Right ventricle myocardium superior (tissue), 1 donor: ENCODE data around the gene SNF8. TPM values are rescaled to one million over a fixed set of nuclear protein-coding genes. Genes with fewer than 3 reads are reported as not detected.
A peak's percentile ranks its signal among the peaks of the same experiment; 100 is the strongest.

Experiments
- ATAC-seq: fragments of 200-7000 bp; cut with Tn5 transposase; one replicate; pipeline ENCODE4 v1.9.1; 2020; ENCODE audit warnings: mild to moderate bottlenecking; ENCODE audit not compliant: poor library complexity
- DNase-seq: peaks from one replicate; pipeline ENCODE4 v3.0.0-alpha.2; 2020
- intact Hi-C: fragments of 100-400 bp; cut with DNase I; formaldehyde crosslinking; loops from one replicate; pipeline ENCODE4 v1.11.2; 2022
- long read RNA-seq: library from polyadenylated mRNA; unstranded; transcript quantifications from one replicate; pipeline ENCODE4 v2.0.0, GENCODE V29; 2021
- total RNA-seq: library from RNA; stranded (reverse); fragmentation: NEBNext Ultra II Directional; extraction: Animal tissue kit (Norgen Biotek cat#: 25700); gene quantifications from one replicate; pipeline ENCODE4 v1.2.1, GENCODE V29; 2021
- donor health status: DM: no; HTN: yes; CAD: no; lungs with severe emphysema.

The SNF8 gene, protein sequence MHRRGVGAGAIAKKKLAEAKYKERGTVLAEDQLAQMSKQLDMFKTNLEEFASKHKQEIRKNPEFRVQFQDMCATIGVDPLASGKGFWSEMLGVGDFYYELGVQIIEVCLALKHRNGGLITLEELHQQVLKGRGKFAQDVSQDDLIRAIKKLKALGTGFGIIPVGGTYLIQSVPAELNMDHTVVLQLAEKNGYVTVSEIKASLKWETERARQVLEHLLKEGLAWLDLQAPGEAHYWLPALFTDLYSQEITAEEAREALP
- 114 TPM for total RNA-seq
- long read RNA-seq, transcript SNF8-202 (8 exons, 2,319 nt) = major isoform, 129 of 136 reads
- long read RNA-seq, partial matches to known transcripts = 1 of 136 reads
- long read RNA-seq, other reads (novel, unspliced or antisense) = 2 of 136 reads

DNA sequence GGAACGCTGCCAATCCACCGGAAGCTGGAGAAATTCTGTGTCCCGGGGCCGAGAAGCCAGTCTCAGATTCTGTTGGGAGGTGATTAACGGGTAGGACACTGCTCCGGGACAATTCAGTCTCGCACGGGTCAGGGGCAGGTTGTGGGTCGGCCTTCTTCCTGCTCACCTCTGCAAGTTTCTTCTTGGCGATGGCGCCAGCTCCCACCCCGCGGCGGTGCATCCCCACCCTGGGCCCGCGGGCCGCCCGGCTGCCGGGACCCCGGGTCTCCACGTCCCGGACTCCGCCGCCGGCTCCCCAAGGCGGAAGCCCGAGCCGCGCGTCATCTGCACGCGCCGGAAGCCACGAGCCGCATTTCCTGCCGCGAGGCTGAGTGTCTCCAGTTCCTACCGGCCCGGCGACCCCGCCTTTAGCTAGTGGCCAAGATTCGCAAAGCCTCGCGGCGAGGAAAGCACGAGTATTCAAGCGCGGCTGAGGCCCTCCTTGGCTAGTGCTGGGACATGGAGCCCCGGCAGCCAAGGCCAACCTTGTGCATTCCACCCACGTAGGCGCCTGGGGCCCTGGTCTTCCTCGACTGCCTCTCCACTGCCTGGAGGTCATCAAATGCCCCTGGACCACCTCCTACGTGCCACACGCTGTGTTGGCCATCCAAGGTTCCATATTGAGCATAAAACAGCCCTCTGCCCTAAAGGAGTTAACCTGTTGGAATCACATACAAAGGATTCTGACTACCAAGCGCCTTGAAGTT lies at the start of gene SNF8:
SNF8 (minus strand) TSS at position 328 of the 746 bp plus-strand sequence; CDS start at position 220, 108 bp downstream.
- ATAC-seq (peak; percentile 99), DNase-seq (peak; percentile 96)
- intact Hi-C loops = no loop called here

DNA sequence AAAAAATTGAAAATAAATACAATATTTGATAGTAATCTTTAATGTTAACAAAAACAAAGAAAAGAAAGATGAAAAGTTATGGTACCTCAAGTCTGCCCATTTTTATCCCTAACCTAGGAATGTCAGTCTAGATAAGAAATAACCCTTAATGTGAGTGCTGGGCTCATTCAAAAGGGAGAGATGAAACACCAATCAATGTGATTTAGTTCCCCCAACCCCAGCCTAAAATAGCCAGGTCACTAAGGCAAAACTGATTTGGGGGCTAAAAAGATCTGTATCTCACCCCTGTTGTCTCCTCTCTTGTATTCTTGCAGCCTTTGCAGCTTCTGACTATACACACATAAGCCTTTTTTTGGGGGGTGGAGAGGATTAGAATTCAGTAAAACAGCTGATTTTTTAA lies 49.3 kb upstream of the SNF8 start:
- ATAC-seq (no peak), DNase-seq (no peak)
- intact Hi-C loops = no loop called here

DNA sequence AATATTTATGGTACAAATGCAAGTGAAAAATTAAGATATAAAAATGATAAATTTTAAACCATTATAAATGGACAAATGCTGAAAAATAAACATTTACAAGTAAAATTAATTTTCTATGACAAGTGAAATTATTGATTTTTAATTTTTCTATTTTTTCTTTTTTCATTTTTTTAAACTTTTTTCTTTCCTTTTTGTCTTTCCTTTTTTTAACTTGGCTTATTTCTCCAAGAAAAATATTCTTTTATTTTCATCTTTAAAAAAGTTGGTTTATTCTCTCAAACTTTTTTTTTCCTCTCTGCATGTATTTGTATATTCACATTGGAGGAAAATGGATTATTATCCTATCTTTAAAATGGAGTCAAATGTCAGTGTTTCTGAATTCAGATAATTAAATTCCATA lies 48.7 kb upstream of the SNF8 start:
- DNase-seq (no peak), ATAC-seq (no peak)
- intact Hi-C loops = no loop called here

DNA sequence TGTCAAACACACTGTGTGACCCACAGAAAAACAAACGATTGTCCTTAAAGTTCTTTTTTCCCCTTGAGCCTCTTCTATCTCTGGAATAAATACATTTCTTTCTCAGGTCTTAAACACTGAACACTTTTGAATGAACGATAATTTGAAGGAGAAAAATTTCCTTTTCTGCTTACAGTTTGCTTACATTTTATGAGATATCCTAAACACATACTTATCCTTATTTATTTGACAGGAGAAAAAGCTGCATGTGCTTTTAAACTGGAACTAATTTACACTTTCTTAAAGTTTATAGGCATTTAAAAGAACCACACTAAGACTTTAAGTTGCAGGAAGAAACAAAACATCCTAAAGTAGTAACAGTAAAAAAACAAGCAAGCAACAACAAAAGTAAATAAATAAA lies 47.8 kb upstream of the SNF8 start:
- ATAC-seq (no peak), DNase-seq (no peak)
- intact Hi-C loops = no loop called here

DNA sequence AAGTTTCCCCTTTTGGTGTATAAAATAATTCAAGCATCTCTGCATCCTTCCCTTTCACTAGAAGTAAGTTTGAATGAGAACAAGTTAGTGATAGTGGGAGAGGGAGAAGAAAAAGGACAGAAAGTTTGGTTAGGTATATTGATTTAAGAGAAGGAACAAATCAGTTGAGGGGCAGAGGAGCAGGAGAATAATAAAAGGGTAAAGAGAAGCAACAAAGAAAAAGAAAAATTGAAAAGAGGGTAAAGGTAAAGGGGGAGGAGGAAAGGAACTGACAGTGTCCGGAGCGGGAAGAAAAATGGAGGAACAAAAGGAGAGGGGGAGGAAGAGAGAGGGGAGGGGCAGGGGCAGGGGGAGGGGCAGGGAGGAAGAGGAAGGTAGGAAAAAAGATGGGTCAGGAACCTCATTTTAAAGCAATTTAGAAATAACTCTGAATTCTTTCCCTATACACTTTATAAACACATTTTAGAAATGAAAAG lies 46.3 kb upstream of the SNF8 start:
- ATAC-seq (no peak), DNase-seq (no peak)
- intact Hi-C loops = no loop called here

DNA sequence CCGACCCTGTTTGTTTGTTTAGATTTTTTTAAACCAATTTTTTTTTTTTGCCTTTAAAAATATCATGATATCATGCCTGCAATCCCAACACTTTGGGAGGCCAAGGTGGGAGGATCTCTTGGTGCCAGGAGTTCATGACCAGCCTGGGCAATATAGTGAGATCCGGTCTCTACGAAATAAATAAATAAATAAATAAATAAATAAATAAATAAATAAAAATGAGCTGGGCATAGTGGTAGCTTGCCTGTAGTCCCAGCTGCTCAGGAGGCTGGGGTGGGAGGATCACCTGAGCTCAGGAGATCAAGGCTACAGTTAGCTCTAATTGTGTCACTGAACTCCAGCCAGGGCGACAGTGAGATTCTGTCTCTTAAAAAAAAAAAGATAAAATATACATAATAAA lies 44.5 kb upstream of the SNF8 start:
- no peak for ATAC-seq
- intact Hi-C loops = no loop called here
- DNase-seq = no peak

DNA sequence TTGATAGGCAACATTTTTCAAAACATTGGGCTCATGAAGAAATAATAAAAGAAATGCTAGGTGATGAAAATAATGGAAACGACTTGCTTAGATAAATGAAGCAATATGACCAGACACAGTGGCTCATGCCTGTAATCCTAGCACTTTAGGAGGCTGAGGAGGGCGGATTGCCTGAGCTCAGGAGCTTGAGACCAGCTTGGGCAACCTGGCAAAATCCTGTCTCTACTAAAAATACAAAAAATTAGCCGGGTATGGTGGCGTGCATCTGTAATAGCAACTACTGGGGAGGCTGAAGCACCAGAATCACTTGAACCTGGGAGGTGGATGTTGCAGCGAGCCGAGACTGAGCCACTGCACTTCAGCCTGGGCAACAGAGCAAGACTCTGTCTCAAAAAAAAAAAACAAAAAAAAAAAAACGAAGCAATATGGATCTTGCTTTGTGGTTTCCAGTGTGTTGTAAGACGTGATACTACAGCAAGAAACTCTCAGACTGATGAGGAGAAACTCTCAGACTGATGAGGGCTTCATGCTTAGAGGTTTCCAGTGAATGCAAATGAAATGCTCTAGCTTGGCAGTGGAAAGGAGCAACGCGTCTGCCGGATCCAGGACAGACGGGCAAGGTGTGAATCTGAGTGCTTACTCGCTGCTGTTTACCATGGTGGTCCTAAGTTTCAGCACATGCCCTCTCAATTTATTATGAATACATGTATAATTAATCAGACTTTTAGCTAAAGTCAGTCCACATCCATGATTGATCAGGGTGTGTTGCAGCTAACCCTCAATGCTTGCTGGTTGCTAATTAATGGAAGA lies 41.0 kb upstream of the SNF8 start:
- intact Hi-C loops = no loop called here
- no peak for ATAC-seq
- no peak for DNase-seq

DNA sequence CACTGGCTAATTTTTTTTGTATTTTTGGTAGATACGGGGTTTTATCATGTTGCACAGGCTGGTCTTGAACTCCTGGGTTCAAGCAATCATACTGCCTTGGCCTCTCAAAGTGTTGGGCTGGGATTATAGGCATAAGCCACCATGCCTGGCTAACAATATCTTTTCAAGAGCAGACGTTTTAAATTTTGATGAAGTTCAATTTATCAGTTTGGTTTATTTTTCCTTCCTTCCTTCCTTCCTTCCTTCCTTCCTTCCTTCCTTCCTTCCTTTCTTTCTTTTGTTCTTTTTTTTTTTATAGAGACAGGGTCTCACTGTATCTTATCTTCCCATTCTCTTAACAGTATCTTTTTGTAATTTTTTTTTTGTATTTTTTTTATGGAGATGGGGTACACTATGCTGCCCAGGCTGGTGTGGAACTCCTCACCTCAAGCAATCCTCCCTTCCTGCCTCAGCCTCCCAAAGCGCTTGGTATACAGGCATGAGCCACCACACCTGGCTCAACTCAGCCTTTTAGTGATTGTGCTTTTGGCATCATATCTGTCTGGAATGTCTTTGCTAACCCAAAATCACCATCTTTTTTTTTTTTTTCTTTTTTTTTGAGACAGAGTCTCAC lies 37.4 kb upstream of the SNF8 start:
- intact Hi-C loops = no loop called here
- no peak for ATAC-seq
- DNase-seq = no peak

DNA sequence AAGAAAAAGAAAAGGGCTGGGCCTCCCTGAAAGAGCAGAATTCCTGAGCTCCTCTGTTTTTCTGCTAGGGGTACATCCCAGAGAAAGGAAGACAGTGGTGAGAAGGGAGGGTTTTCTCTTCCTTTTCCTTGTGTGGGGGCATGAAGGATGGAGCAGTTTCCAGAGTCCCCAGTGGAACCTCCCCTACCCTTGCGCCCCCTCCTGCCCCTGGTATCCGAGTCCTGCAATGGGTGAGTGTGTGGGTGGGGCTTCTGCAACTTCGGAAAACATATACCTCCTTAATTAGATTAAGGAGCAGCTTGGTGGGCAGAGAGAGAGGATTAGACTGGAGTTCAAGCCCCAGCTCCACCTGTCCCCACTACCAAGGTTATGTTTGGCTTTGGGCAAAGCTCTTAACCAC lies 29.2 kb upstream of the SNF8 start:
- no peak for DNase-seq
- ATAC-seq = no peak
- intact Hi-C loops = no loop called here

DNA sequence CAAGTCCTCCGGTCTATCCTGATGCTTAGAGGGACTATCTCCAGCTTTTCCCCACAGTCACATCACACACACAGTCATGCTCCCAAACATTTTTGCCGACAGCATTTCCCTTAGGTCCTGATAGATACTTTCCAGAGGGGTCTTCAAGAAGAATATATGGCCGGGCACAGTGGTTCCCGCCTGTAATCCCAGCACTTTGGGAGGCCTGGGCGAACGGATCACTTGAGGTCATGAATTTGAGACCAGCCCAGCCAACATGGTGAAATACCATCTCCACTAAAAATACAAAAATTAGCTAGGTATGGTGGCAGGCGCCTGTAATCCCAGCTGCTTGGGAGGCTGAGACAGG lies 28.1 kb upstream of the SNF8 start:
- intact Hi-C loops = no loop called here
- ATAC-seq (no peak), DNase-seq (no peak)

DNA sequence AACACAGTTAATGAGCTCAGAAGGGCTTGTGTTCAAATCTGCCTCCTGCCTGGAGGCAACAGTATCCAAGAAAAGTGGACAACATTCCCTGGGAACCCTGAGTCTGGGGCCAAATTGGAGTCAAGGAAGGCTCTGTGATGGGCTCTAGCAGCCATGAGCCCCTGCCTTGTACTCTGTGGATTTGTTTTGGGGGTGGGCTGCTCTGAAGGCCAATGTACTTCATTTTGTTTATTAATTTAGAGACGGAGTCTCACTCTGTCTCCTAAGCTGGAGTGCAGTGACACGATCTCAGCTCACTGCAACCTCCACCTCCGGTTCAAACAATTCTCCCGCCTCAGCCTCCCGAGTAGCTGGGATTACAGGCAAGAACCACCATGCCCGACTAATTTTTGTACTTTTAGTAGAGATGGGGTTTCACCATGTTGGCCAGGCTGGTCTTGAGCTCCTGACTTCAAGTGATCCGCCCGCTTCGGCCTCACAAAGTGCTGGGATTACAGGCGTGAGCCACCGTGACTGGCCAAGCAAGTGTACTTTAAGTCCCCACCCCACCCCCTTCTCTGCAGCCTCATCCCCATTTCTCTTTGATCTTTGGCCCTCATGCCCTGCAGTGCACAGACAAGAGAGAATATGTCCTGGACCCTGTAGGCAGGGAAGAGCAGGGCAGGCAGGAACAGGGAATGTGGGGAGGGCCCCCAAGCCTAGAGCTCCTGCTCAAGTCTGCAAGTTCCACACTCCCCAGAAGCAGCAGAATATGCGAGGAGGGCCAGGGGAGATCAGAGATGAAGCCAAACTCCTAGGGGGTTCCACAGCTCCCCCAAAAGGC lies 26.4 kb upstream of the SNF8 start:
- intact Hi-C loops = no loop called here
- DNase-seq = no peak
- no peak for ATAC-seq

DNA sequence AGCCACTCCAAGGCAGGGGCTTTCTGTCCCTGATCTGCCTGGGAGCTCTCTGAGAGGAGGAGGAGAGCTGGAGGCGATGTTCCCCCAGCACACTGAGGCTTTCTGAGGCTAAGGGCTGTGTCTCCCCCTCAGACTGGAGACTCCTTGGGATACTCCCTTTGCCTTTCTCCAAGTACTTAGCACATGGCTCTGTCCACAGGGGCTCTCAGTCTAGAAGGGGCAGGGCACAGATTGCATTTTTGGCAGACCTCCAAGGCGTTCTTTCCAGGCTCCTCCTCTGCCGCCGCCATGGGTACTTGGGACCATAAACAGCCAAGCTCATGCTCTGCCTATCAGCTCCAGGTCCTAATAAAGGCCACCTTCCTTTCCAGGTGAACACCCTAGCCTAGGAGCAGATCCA lies 25.6 kb upstream of the SNF8 start:
- DNase-seq (no peak), ATAC-seq (no peak)
- intact Hi-C loops = no loop called here

DNA sequence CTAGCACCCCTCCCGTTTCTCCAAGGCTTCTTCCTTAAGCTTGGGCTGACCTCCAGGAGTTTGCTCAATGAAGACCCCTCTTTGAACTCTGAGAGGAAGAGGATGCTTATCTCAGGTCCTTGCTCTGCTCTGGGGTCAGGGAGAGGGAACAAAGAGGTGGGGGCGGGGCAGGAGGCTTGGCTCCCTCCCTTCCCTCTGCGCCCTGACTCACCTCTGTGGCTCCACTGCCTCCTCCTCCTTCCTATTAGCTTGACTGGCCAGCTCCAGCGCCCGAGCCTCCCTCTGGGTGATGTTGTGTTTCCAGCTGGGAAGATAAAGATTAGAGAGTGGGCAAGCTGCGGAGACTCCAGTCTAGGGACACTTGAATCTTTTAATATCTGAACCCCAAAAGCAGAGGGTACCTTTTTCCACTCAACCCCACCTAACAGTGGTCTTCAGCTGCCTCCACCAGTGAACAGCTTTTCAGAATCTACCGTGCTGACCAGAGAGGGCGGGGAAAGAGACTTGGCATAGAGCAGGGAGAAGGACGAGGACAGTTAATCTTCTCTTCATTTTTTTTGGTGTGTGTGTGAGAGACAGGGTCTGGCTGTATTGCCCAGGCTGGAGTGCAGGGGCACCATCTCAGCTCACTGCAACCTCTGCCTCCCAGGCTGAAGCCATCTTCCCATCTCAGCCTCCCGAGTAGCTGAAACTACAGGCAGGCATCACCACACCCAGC lies 17.0 kb upstream of the SNF8 start:
- no peak for ATAC-seq
- intact Hi-C loops = no loop called here

DNA sequence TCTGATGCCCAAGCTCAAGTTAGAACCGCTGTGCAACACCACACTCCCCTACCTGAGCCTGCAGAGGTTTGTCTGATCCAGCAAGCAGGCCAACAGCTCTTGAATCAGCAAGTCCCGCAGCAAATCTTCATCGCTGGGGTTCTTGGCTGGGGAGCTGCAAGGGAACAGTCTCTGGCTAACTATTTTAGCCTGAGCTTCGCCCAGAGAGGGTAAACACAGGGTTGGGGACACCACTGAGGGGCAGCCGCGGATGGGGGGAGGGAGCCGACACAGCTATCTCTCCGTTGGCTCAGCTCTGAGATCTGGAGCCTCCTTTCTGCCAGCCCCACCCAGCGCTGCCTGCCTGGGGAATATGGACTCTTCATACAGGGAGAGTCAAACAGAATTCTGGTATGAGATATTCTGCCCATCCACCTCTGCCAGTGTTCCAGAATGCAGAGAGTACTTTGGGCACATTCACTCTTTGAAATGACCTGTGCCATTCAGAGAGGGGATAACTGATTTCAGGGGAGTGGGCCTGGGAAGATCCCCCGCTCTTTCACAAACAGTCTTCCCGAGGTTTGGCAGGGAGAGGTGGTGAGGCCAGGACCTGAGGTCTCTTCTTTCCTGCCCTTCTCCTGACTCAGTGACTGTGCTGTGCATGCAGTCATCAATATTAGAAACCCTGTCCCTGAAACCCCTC lies 16.3 kb upstream of the SNF8 start:
- intact Hi-C loops = no loop called here
- DNase-seq (no peak), ATAC-seq (no peak)

More for the DNA sequence above, 17.0 kb upstream of the SNF8 start:
- DNase-seq = no peak

DNA sequence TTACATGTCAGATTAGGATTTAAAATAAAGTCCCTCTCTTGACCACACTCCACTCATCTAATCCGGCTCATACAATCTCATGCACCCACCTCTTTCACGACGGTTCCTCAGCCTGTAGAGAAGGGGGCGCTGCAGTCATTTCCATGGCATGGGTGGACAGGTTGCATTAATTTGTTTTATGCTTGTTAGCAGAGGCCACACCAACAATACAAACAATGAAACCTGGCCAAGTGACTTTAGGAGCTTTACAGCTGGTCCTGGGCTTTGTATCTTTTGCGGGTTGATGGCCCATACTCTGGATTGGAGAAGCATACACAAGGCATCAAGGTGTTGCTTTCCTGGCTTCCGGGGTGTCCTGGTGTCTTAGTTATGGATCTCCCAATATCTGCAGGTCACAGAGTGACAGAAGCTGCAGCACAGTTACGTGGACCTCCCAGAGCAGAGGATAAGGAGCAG lies 9.7 kb upstream of the SNF8 start:
- no peak for ATAC-seq
- no peak for DNase-seq
- intact Hi-C loops = no loop called here

DNA sequence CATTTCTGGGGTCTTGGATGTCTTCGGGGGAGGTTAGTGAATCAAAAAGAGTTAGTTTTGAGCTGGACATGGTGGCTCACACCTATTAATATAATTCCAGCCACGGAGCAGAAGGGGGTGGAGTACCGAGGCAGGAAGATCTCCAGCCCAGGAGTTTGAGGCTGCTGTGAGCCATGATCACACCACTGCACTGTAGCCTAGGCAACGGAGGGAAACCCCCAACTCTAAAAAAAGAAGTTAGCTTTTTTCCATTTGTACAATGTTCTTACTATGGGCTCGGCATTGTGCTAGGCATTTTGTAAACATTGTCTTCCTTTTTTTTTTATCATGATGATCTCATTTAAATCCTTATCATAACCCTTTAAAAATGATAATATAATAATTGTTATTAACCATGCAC lies 8.3 kb upstream of the SNF8 start:
- intact Hi-C loops = no loop called here
- DNase-seq (no peak), ATAC-seq (no peak)

DNA sequence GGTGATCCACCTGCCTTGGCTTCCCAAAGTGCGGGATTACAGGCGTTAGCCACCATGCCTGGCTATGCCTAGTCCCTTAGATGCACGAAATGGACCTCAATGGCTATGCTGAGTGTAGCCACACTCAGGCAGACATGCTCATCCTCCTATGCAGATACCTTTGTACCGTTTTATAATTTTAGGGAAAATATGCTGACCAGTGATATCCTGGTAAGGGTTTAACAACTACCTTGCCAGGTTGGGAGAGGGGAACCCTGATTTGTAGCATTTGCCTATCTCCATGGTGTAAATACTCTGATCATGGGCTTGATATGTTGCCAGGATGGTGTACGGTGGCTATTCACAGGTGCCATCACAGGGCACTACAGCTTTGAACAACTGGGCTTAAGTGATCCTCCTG lies 6.9 kb upstream of the SNF8 start:
- DNase-seq (no peak), ATAC-seq (no peak)
- intact Hi-C loops = no loop called here
